Keratinocyte (primary cell): ENCODE data around the gene SIPA1L3. TPM values are rescaled to one million over a fixed set of nuclear protein-coding genes. Genes with fewer than 3 reads are reported as not detected.

ENCODE experiments used
- DNase-seq: peaks from one replicate; pipeline ENCODE4 v3.0.0-alpha.2; 2011; ENCODE audit warnings: low read depth, missing footprints, low spot score
- FAIRE-seq: peaks from 2 replicates; lab custom pipeline; 2011; peaks lifted over from hg19 to GRCh38; lab: Jason Lieb, UNC
- H2AFZ ChIP-seq: 2 replicates; pipeline ENCODE4 v1.6.0; 2012; ENCODE audit warnings: low read length, control low read depth, inconsistent platforms; ENCODE audit not compliant: control insufficient read depth
- H3K27ac ChIP-seq: 2 replicates; pipeline ENCODE4 v1.5.1; 2011; ENCODE audit warnings: low read length; ENCODE audit not compliant: control insufficient read depth, insufficient read depth
- H3K27me3 ChIP-seq: 3 replicates; pipeline ENCODE4 v1.6.0; 2011; ENCODE audit warnings: low read length; ENCODE audit not compliant: control insufficient read depth, insufficient read depth; ENCODE audit errors: extremely low read depth
- H3K36me3 ChIP-seq, 2 experiments: 2 replicates in 1 of 2; 3 replicates in 1 of 2; pipeline ENCODE4 v1.5.1; 2011; ENCODE audit warnings: low read length in 2 of 2, mild to moderate bottlenecking in 1 of 2; ENCODE audit not compliant: control insufficient read depth in 2 of 2, insufficient read depth in 2 of 2; ENCODE audit errors: extremely low read depth in 1 of 2
- H3K4me1 ChIP-seq: 3 replicates; pipeline ENCODE4 v1.5.1; 2011; ENCODE audit warnings: low read length; ENCODE audit not compliant: control insufficient read depth, insufficient read depth; ENCODE audit errors: extremely low read depth
- H3K4me2 ChIP-seq: 3 replicates; pipeline ENCODE4 v1.6.0; 2011; ENCODE audit warnings: low read depth, low read length; ENCODE audit not compliant: control insufficient read depth, insufficient read depth; ENCODE audit errors: extremely low read depth
- H3K4me3 ChIP-seq, 3 experiments: fragments of 200-600 bp in 1 of 3; sonication (generic) in 1 of 3; 2 replicates in 2 of 3; 3 replicates in 1 of 3; pipeline ENCODE4 v1.5.1; 2011 to 2016; ENCODE audit warnings: low read length in 3 of 3, mild to moderate bottlenecking in 3 of 3, control low read depth in 2 of 3, inconsistent platforms in 1 of 3, low read depth in 1 of 3, mixed read lengths in 1 of 3, mixed run types in 1 of 3, moderate library complexity in 1 of 3; ENCODE audit not compliant: control insufficient read depth in 2 of 3, insufficient read depth in 2 of 3; ENCODE audit errors: extremely low read depth in 1 of 3
- H3K79me2 ChIP-seq: 2 replicates; pipeline ENCODE4 v1.6.0; 2012; ENCODE audit warnings: low read length; ENCODE audit not compliant: control insufficient read depth, insufficient read depth
- H3K9ac ChIP-seq: 3 replicates; pipeline ENCODE4 v1.6.0; 2011; ENCODE audit warnings: low read length; ENCODE audit not compliant: control insufficient read depth, insufficient read depth; ENCODE audit errors: extremely low read depth
- H3K9me1 ChIP-seq: 3 replicates; pipeline ENCODE4 v1.6.0; 2011; ENCODE audit warnings: low read length; ENCODE audit not compliant: control insufficient read depth, insufficient read depth; ENCODE audit errors: extremely low read depth
- H3K9me3 ChIP-seq: 2 replicates; pipeline ENCODE4 v1.5.1; 2012; ENCODE audit warnings: low read depth, low read length; ENCODE audit not compliant: control insufficient read depth
- H4K20me1 ChIP-seq: 3 replicates; pipeline ENCODE4 v1.6.0; 2011; ENCODE audit warnings: low read length; ENCODE audit not compliant: control insufficient read depth, insufficient read depth; ENCODE audit errors: extremely low read depth
- EZH2 ChIP-seq: IDR thresholded peaks from one replicate; pipeline ENCODE4 v1.6.1; 2012; ENCODE audit warnings: inconsistent platforms, mild to moderate bottlenecking, low read length, moderate library complexity
- dilution Hi-C: fragments of 300-500 bp; cut with MboI; formaldehyde crosslinking; loops from one replicate; pipeline ENCODE4 v1.7.0; 2020; ENCODE audit warnings: low sequenced_read_pairs; ENCODE audit not compliant: extremely low pct_ligation_motif_present
- polyA plus RNA-seq, 5 experiments: library from polyadenylated mRNA; depleted of rRNA in 3 of 5; stranded (reverse) in 3 of 5; stranded (forward) in 1 of 5; unstranded in 1 of 5; fragments of >200 nt; gene quantifications; 1 replicate in 1 of 5; 2 replicates in 3 of 5; 3 replicates in 1 of 5; pipeline versions ENCODE4 v1.2.1 to v1.2.3, GENCODE V29; 2011 to 2012; ENCODE audit warnings: missing spikeins in 2 of 5, low read depth in 1 of 5, low replicate concordance in 1 of 5
- TF ChIP-seq, protein P1 (sequence below), 3 experiments: IDR thresholded peaks in 1 of 3; conservative IDR thresholded peaks in 1 of 3; optimal IDR thresholded peaks in 1 of 3; 2 replicates in 2 of 3; 3 replicates in 1 of 3; pipeline versions ENCODE3 to v1.5.1; 2011; ENCODE audit warnings: low read length in 3 of 3, mild to moderate bottlenecking in 3 of 3, moderate library complexity in 2 of 3, control low read depth in 1 of 3, inconsistent platforms in 1 of 3; ENCODE audit not compliant: insufficient read depth in 2 of 3; ENCODE audit errors: extremely low read depth in 1 of 3

Gene SIPA1L3
- polyA plus RNA-seq, 1 donor (not counting 4 experiments of a cell fraction or from before 2014, with no cell fraction given), result 8.0 TPM

DNA sequence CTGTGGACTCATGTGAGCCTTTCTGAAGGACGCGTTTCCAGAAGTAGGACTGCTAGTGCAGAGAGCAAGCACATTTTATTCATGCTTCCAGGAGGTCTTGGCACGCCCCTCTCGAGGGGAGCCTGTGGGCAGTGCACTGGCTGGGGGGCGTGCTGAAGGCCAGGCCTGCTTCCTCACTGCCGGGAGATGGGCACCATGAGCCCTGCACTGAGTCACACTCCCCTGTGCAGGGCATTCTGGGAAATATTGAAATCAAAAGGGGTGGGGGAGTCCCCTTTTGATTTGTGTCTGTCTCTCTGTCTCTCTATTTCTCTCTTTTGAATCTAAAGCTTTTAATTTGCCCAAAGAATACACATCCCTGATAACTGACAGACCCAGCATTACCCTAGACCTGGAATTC is 283.1 kb downstream of the SIPA1L3 start:
- no peak overlapping the region for H3K4me2 ChIP-seq
- H4K20me1 ChIP-seq, result no peaks in the 10 kb centered on the region
- no peak overlapping the region for H3K9ac ChIP-seq
- dilution Hi-C loops, result no loop called here
- H3K9me1 ChIP-seq, result no peaks in the 10 kb centered on the region
- TF ChIP-seq EZH2, result no peak
- TF ChIP-seq, protein P1, sequence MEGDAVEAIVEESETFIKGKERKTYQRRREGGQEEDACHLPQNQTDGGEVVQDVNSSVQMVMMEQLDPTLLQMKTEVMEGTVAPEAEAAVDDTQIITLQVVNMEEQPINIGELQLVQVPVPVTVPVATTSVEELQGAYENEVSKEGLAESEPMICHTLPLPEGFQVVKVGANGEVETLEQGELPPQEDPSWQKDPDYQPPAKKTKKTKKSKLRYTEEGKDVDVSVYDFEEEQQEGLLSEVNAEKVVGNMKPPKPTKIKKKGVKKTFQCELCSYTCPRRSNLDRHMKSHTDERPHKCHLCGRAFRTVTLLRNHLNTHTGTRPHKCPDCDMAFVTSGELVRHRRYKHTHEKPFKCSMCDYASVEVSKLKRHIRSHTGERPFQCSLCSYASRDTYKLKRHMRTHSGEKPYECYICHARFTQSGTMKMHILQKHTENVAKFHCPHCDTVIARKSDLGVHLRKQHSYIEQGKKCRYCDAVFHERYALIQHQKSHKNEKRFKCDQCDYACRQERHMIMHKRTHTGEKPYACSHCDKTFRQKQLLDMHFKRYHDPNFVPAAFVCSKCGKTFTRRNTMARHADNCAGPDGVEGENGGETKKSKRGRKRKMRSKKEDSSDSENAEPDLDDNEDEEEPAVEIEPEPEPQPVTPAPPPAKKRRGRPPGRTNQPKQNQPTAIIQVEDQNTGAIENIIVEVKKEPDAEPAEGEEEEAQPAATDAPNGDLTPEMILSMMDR (optimal IDR thresholded peaks at IDR 0.05 in 1 of 3, IDR thresholded peaks at IDR 0.05 in 1 of 3, conservative IDR thresholded peaks at IDR 0.05 in 1 of 3; ENCODE audit: extremely low read depth in 1 of 3, insufficient read depth in 2 of 3, low read length in 3 of 3), result no peak
- FAIRE-seq (no peak), DNase-seq (no peak)
- peaks cover 23 to 26% of the 10 kb centered on the region in 2 experiments for H3K36me3 ChIP-seq
- no peaks in the 10 kb centered on the region for H3K27me3 ChIP-seq
- no peak overlapping the region for H2AFZ ChIP-seq
- peaks cover 12% of the 10 kb centered on the region for H3K4me1 ChIP-seq
- H3K79me2 ChIP-seq, result peaks cover 7% of the 10 kb centered on the region
- H3K9me3 ChIP-seq, result no peaks in the 10 kb centered on the region
- H3K27ac ChIP-seq, result no peak overlapping the region
- H3K4me3 ChIP-seq, result no peak overlapping the region

DNA sequence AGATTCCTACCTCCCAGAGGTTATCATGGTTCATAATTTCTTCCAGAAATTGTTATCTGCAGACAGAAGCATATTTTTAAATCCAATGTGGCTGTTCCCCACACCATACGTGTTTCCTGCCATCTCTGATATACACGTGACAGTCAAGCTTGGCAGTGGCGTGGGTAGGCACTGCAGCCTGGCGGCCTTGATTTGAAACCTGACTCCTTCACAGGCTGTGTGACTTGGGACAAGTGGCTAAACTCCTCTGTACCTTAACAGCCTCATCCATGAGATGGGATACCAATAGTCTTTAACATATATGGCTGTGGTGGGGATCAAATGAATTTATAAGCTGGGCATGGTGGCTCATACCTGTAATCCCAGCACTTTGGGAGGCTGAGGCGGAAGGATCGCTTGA is 283.8 kb downstream of the SIPA1L3 start:
- peaks cover 2% of the 10 kb centered on the region for H3K79me2 ChIP-seq
- H3K27me3 ChIP-seq, result no peaks in the 10 kb centered on the region
- H3K9ac ChIP-seq, result no peak overlapping the region
- H3K9me3 ChIP-seq, result no peaks in the 10 kb centered on the region
- H4K20me1 ChIP-seq, result no peaks in the 10 kb centered on the region
- peaks cover 18 to 21% of the 10 kb centered on the region in 2 experiments for H3K36me3 ChIP-seq
- no peak overlapping the region for H3K4me2 ChIP-seq
- DNase-seq (no peak), FAIRE-seq (no peak)
- H3K4me3 ChIP-seq, result no peak overlapping the region
- no peak overlapping the region for H2AFZ ChIP-seq
- peaks cover 12% of the 10 kb centered on the region for H3K4me1 ChIP-seq
- H3K9me1 ChIP-seq, result no peaks in the 10 kb centered on the region
- dilution Hi-C loops, result no loop called here
- H3K27ac ChIP-seq, result no peak overlapping the region
- TF ChIP-seq EZH2, result no peak

DNA sequence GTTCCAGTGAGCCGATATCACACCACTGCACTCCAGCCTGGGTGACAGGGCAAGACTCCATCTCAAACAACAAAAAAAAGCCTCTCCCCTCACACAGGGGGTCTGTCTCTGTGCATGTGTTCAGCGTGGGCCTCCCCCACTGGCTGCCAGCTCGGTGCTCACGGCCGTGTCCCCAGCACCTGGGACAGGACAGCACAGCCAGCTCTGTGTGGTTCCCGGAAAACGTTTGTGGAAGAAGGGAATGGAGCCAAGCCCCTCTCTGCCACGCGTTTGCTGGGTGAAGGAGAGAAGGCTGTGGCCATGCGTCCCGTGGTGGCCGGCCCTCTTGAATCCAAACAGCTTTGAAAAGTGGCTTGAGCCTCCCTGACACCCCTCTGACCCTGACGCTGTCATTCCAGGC is 284.7 kb downstream of the SIPA1L3 start:
- TF ChIP-seq, protein P1 (optimal IDR thresholded peaks at IDR 0.05 in 1 of 3, IDR thresholded peaks at IDR 0.05 in 1 of 3, conservative IDR thresholded peaks at IDR 0.05 in 1 of 3; ENCODE audit: extremely low read depth in 1 of 3, insufficient read depth in 2 of 3, low read length in 3 of 3), result no peak
- no peak for TF ChIP-seq EZH2
- dilution Hi-C loops, result no loop called here
- no peak overlapping the region for H3K9ac ChIP-seq
- peaks cover 12% of the 10 kb centered on the region for H3K4me1 ChIP-seq
- no peak overlapping the region for H3K4me3 ChIP-seq
- no peak for FAIRE-seq
- peaks cover 16 to 28% of the 10 kb centered on the region in 2 experiments for H3K36me3 ChIP-seq
- no peak for DNase-seq
- no peaks in the 10 kb centered on the region for H3K27me3 ChIP-seq
- H2AFZ ChIP-seq, result no peak overlapping the region
- H3K4me2 ChIP-seq, result no peak overlapping the region
- H3K9me1 ChIP-seq, result no peaks in the 10 kb centered on the region
- H3K79me2 ChIP-seq, result no peaks in the 10 kb centered on the region
- no peaks in the 10 kb centered on the region for H3K9me3 ChIP-seq
- no peaks in the 10 kb centered on the region for H4K20me1 ChIP-seq
- no peak overlapping the region for H3K27ac ChIP-seq
